Measurements from ENCODE around the gene TMSB4Y. TPM values are rescaled to one million over a fixed set of nuclear protein-coding genes. Genes with fewer than 3 reads are reported as not detected.

TMSB4Y gene
- total and polyA plus RNA-seq, 2 of the 13 experiments (the other 11 are each of a cell fraction or from before 2014, with no cell fraction given) = 0.15 to 0.49 TPM

DNA sequence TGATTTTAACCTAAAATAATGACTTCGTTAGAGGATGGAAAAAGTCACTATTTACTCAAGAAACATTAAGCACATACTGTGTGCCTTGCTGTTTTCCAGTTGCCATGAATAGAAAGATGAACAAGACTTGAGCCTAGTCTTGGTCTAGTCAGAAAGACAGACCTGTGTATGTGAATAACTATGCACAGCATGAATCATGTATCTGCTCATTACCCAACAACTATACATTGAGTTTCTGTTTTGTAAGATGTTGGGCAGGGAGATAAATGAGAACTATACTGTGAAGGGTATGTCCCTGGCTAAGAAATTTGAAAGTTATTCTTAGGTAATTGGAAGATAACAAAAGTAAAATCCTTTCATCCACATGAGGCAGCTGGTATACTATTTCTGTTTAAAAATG lies 4.3 kb downstream of the TMSB4Y start (continued):
- TF ChIP-seq, protein P1, sequence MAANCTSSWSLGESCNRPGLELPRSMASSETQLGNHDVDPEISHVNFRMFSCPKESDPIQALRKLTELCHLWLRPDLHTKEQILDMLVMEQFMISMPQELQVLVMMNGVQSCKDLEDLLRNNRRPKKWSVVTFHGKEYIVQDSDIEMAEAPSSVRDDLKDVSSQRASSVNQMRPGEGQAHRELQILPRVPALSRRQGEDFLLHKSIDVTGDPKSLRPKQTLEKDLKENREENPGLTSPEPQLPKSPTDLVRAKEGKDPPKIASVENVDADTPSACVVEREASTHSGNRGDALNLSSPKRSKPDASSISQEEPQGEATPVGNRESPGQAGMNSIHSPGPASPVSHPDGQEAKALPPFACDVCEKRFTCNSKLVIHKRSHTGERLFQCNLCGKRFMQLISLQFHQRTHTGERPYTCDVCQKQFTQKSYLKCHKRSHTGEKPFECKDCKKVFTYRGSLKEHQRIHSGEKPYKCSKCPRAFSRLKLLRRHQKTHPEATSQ (CRISPR knock-in tag; IDR thresholded peaks at IDR 0.05; ENCODE audit: borderline replicate concordance) = no peak

DNA sequence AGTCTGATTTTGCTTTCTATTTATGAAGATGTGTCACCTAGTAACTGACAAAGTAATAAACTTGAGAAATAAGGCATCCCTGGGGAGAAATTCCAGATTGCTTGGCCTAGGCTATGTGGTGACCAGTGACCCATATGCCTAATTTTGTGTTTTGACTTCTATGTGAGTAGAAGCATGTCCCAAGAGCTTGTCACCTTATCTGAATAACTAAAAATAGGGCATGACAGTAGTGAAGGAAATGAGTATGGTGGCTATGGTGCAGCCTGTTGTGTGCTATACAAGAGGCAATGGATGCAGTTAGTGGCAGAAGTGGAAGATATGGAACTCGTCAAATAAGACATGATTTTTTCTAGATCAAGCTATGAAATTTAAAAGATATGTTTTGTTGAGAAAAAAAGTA lies 15.3 kb downstream of the TMSB4Y start:
- in situ Hi-C loops (cut with HindIII; ENCODE audit: extremely low pct_ligation_motif_present, low pct_unique_long_range_greater_than_20kb) (no loop called here), intact Hi-C loops (cut with micrococcal nuclease; ENCODE audit: unreplicated experiment) (loop anchor here (10.0 kb wide), 1 partner anchor 284 kb away; no protein-coding TSS in a partner anchor)
- FAIRE-seq (no peak), ATAC-seq (no peak), DNase-seq (ENCODE audit: low spot score) (no peak)
- 7% methylated on average over 1 of the region's 1 CpG for WGBS (ENCODE audit: low lambda C conversion rate)
- Histone ChIP-seq H3K27ac (ENCODE audit: extremely low read length, insufficient read depth, low read length) (no peak overlapping the region), H4K20me1 (ENCODE audit: insufficient read depth, low read length) (no peaks in the 10 kb centered on the region), H3K9me3 (ENCODE audit: low read length) (no peaks in the 10 kb centered on the region), H3K9ac (ENCODE audit: insufficient read depth, low read depth, low read length) (no peak overlapping the region), H3K27me3 (ENCODE audit: control insufficient read depth in 1 of 2, insufficient read depth in 2 of 2, low read length in 2 of 2) (no peaks in the 10 kb centered on the region), H3K4me3 (replicated peaks in 1 of 3; ENCODE audit: insufficient read depth in 1 of 3, low read depth in 2 of 3, low read length in 3 of 3) (no peak overlapping the region), H3K79me2 (ENCODE audit: insufficient read depth, low read length) (no peaks in the 10 kb centered on the region), H3K4me1 (ENCODE audit: insufficient read depth, low read length) (no peaks in the 10 kb centered on the region), H3K36me3 (replicated peaks in 1 of 2; ENCODE audit: control insufficient read depth in 1 of 2, insufficient read depth in 2 of 2, low read length in 2 of 2) (no peaks in the 10 kb centered on the region), H3K4me2 (ENCODE audit: low read depth, low read length) (no peak overlapping the region), H2AFZ (ENCODE audit: low read length) (no peak overlapping the region)
- TF ChIP-seq ZNF180 (CRISPR knock-in tag; IDR thresholded peaks at IDR 0.05; ENCODE audit: borderline replicate concordance, low read depth) (no peak), GTF2F1 (IDR thresholded peaks at IDR 0.05; ENCODE audit: low read length) (no peak), ZNF605 (CRISPR knock-in tag; IDR thresholded peaks at IDR 0.05) (no peak), NCOA1 (CRISPR knock-in tag; IDR thresholded peaks at IDR 0.05) (no peak), ZFP36L2 (CRISPR knock-in tag; IDR thresholded peaks at IDR 0.05) (no peak), IKZF1 (IDR thresholded peaks at IDR 0.05) (no peak), ZNF44 (CRISPR knock-in tag; IDR thresholded peaks at IDR 0.05) (no peak), NFYC (CRISPR knock-in tag; IDR thresholded peaks at IDR 0.05) (no peak), MED1 (CRISPR knock-in tag; IDR thresholded peaks at IDR 0.05) (no peak), POLR2G (IDR thresholded peaks at IDR 0.05; ENCODE audit: low read depth, low read length) (no peak), ZNF768 (CRISPR knock-in tag; IDR thresholded peaks at IDR 0.05) (no peak), ZNF24 (IDR thresholded peaks at IDR 0.05) (no peak)
- TF ChIP-seq, protein P2, sequence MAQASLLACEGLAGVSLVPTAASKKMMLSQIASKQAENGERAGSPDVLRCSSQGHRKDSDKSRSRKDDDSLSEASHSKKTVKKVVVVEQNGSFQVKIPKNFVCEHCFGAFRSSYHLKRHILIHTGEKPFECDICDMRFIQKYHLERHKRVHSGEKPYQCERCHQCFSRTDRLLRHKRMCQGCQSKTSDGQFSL (CRISPR knock-in tag; IDR thresholded peaks at IDR 0.05) = no peak
- TF ChIP-seq, protein P3, sequence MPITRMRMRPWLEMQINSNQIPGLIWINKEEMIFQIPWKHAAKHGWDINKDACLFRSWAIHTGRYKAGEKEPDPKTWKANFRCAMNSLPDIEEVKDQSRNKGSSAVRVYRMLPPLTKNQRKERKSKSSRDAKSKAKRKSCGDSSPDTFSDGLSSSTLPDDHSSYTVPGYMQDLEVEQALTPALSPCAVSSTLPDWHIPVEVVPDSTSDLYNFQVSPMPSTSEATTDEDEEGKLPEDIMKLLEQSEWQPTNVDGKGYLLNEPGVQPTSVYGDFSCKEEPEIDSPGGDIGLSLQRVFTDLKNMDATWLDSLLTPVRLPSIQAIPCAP (CRISPR knock-in tag; IDR thresholded peaks at IDR 0.05; ENCODE audit: low read depth) = no peak
- TF ChIP-seq, protein P4, sequence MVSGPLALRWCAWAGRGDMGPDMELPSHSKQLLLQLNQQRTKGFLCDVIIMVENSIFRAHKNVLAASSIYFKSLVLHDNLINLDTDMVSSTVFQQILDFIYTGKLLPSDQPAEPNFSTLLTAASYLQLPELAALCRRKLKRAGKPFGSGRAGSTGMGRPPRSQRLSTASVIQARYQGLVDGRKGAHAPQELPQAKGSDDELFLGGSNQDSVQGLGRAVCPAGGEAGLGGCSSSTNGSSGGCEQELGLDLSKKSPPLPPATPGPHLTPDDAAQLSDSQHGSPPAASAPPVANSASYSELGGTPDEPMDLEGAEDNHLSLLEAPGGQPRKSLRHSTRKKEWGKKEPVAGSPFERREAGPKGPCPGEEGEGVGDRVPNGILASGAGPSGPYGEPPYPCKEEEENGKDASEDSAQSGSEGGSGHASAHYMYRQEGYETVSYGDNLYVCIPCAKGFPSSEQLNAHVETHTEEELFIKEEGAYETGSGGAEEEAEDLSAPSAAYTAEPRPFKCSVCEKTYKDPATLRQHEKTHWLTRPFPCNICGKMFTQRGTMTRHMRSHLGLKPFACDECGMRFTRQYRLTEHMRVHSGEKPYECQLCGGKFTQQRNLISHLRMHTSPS (CRISPR knock-in tag; IDR thresholded peaks at IDR 0.05; ENCODE audit: low read depth) = no peak
- ChIA-PET CTCF (ENCODE audit: low intra/inter-chr PET ratio, low total read pairs) (no interaction called here), POLR2A (no interaction called here)
- no TSS peak for BruUV-seq (replicated peaks)
